IPS DF 6.9 (cell line): ENCODE measurements around the gene CHD1L.
A peak's percentile ranks its signal among the peaks of the same experiment; 100 is the strongest.

Source experiments
- DNase-seq: peaks from one replicate; pipeline ENCODE4 v3.0.0-alpha.2; 2013; ENCODE audit warnings: low read depth, low spot score
- H3K27ac ChIP-seq: one replicate; pipeline ENCODE4 v1.5.1; 2013; ENCODE audit warnings: low read length, control low read depth
- H3K27me3 ChIP-seq: 2 replicates; pipeline ENCODE4 v1.6.1; 2013; ENCODE audit warnings: mild to moderate bottlenecking, low read length; ENCODE audit not compliant: control insufficient read depth, insufficient read depth
- H3K36me3 ChIP-seq: 2 replicates; pipeline ENCODE4 v1.6.1; 2013; ENCODE audit warnings: low read length; ENCODE audit not compliant: control insufficient read depth, insufficient read depth
- H3K4me1 ChIP-seq: 2 replicates; pipeline ENCODE4 v1.6.1; 2013; ENCODE audit warnings: low read length; ENCODE audit not compliant: control insufficient read depth, insufficient read depth
- H3K4me3 ChIP-seq: 2 replicates; pipeline ENCODE4 v1.5.1; 2013; ENCODE audit warnings: mild to moderate bottlenecking, low read length
- H3K9me3 ChIP-seq: 2 replicates; pipeline ENCODE4 v1.6.1; 2013; ENCODE audit warnings: low read length, inconsistent platforms; ENCODE audit not compliant: control insufficient read depth, insufficient read depth
- WGBS: extraction: QIAGEN DNeasy Blood & Tissue Kit; methylation state at CpG from one replicate; pipeline ENCODE4 v1.1.7; 2013; ENCODE audit warnings: mixed read lengths, missing lambda C conversion rate; ENCODE audit not compliant: insufficient read length, insufficient coverage; 5-methylcytosine and 5-hydroxymethylcytosine counted together

The CHD1L gene

GRCh38 chr1:147243228-147243685, 773 bp downstream of the CHD1L start:
- Histone ChIP-seq H3K4me1 (peaks cover 6% of the 10 kb centered on the region; the same call in 1 of the 2 replicates), H3K27ac (no peak overlapping the region), H3K36me3 (no peaks in the 10 kb centered on the region), H3K4me3 (peak overlapping the region; percentile 90), H3K9me3 (no peaks in the 10 kb centered on the region), H3K27me3 (no peaks in the 10 kb centered on the region)
- no CpG with 5 or more reads among the region's 30 CpGs for WGBS
- DNase-seq = no peak

GRCh38 chr1:147243841-147244240, 1.4 kb downstream of the CHD1L start:
- DNase-seq = no peak
- Histone ChIP-seq H3K4me1 (peaks cover 6% of the 10 kb centered on the region; the same call in 1 of the 2 replicates), H3K9me3 (no peaks in the 10 kb centered on the region)

GRCh38 chr1:147245129-147245528, 2.6 kb downstream of the CHD1L start:
- no peaks in the 10 kb centered on the region for H3K27me3 ChIP-seq
- no peaks in the 10 kb centered on the region for H3K9me3 ChIP-seq
- no peaks in the 10 kb centered on the region for H3K36me3 ChIP-seq
- WGBS = no CpG with 5 or more reads among the region's 6 CpGs
- no peak overlapping the region for H3K4me3 ChIP-seq
- peaks cover 5% of the 10 kb centered on the region; the same call in 1 of the 2 replicates for H3K4me1 ChIP-seq
- no peak for DNase-seq
- H3K27ac ChIP-seq = no peak overlapping the region

More at GRCh38 chr1:147243841-147244240, 1.4 kb downstream of the CHD1L start:
- Histone ChIP-seq H3K27ac (no peak overlapping the region), H3K36me3 (no peaks in the 10 kb centered on the region), H3K27me3 (no peaks in the 10 kb centered on the region), H3K4me3 (peak overlapping the region; percentile 90; the same call in 1 of the 2 replicates)
- WGBS = no CpG with 5 or more reads among the region's 4 CpGs

- peaks cover 5% of the 10 kb centered on the region; the same call in 1 of the 2 replicates for H3K4me1 ChIP-seq
- H3K27ac ChIP-seq = no peak overlapping the region
- no CpG with 5 or more reads among the region's 3 CpGs for WGBS
- H3K27me3 ChIP-seq = no peaks in the 10 kb centered on the region
- no peak for DNase-seq
- no peaks in the 10 kb centered on the region for H3K9me3 ChIP-seq
- no peak overlapping the region for H3K4me3 ChIP-seq
- H3K36me3 ChIP-seq = no peaks in the 10 kb centered on the region
These were observed 3.1 kb downstream of the CHD1L start for GRCh38 chr1:147245586-147246021.

- Histone ChIP-seq H3K27me3 (no peaks in the 10 kb centered on the region), H3K4me3 (no peak overlapping the region), H3K9me3 (no peaks in the 10 kb centered on the region), H3K36me3 (no peaks in the 10 kb centered on the region), H3K4me1 (peaks cover 5% of the 10 kb centered on the region; the same call in 1 of the 2 replicates), H3K27ac (no peak overlapping the region)
- no CpG with 5 or more reads among the region's 2 CpGs for WGBS
- no peak for DNase-seq
These were observed 3.7 kb downstream of the CHD1L start for GRCh38 chr1:147246044-147246690.

- Histone ChIP-seq H3K4me3 (no peak overlapping the region), H3K36me3 (no peaks in the 10 kb centered on the region), H3K27me3 (no peaks in the 10 kb centered on the region), H3K4me1 (peaks cover 5% of the 10 kb centered on the region; the same call in 1 of the 2 replicates), H3K27ac (no peak overlapping the region), H3K9me3 (no peaks in the 10 kb centered on the region)
- no peak for DNase-seq
- WGBS = no CpG with 5 or more reads among the region's 2 CpGs
These were observed 4.6 kb downstream of the CHD1L start for GRCh38 chr1:147246910-147247655.

- Histone ChIP-seq H3K36me3 (no peaks in the 10 kb centered on the region), H3K4me1 (peaks cover 5% of the 10 kb centered on the region; the same call in 1 of the 2 replicates), H3K4me3 (no peak overlapping the region), H3K27ac (no peak overlapping the region), H3K9me3 (no peaks in the 10 kb centered on the region), H3K27me3 (no peaks in the 10 kb centered on the region)
- WGBS = no CpG with 5 or more reads among the region's 4 CpGs
- DNase-seq = no peak
These were observed 5.3 kb downstream of the CHD1L start for GRCh38 chr1:147247656-147248238.

GRCh38 chr1:147252540-147252939, 10.1 kb downstream of the CHD1L start:
- WGBS = no CpG with 5 or more reads among the region's 9 CpGs
- H3K36me3 ChIP-seq = no peaks in the 10 kb centered on the region; the same call in 1 of the 2 replicates
- no peaks in the 10 kb centered on the region for H3K9me3 ChIP-seq
- no peak overlapping the region for H3K27ac ChIP-seq
- H3K4me3 ChIP-seq = no peak overlapping the region
- no peaks in the 10 kb centered on the region for H3K27me3 ChIP-seq
- H3K4me1 ChIP-seq = no peaks in the 10 kb centered on the region
- DNase-seq = no peak

- Histone ChIP-seq H3K9me3 (no peaks in the 10 kb centered on the region), H3K36me3 (peaks cover 4% of the 10 kb centered on the region; the same call in 1 of the 2 replicates), H3K4me3 (no peak overlapping the region), H3K27me3 (no peaks in the 10 kb centered on the region), H3K27ac (no peak overlapping the region), H3K4me1 (no peaks in the 10 kb centered on the region)
- no peak for DNase-seq
- WGBS = no CpG with 5 or more reads among the region's 4 CpGs
These were observed 18.5 kb downstream of the CHD1L start for GRCh38 chr1:147260956-147261355.

GRCh38 chr1:147264158-147264768, 21.8 kb downstream of the CHD1L start:
- DNase-seq = no peak
- Histone ChIP-seq H3K27me3 (no peaks in the 10 kb centered on the region), H3K27ac (no peak overlapping the region), H3K9me3 (no peaks in the 10 kb centered on the region), H3K4me1 (no peaks in the 10 kb centered on the region), H3K4me3 (no peak overlapping the region), H3K36me3 (peaks cover 8% of the 10 kb centered on the region; the same call in 1 of the 2 replicates)
- no CpG with 5 or more reads among the region's 3 CpGs for WGBS
